ENCODE measurements around the gene ROBO1. TPM values are rescaled to one million over a fixed set of nuclear protein-coding genes. Genes with fewer than 3 reads are reported as not detected.

Gene ROBO1
- total RNA-seq, 1 donor from 2014 or later, result 182 TPM

GRCh38 chr3:78820542-78820941, 947.3 kb downstream of the ROBO1 start:
- Mint-ChIP-seq H3K4me1 (ENCODE audit: unreplicated experiment) (peaks cover 23% of the 10 kb centered on the region), H3K9me3 (no peaks in the 10 kb centered on the region), H3K27me3 (no peaks in the 10 kb centered on the region), H3K36me3 (peaks cover 7% of the 10 kb centered on the region), H3K4me3 (no peak overlapping the region), H3K27ac (no peak overlapping the region)
- DNase-seq (ENCODE audit: extremely low spot score, unreplicated experiment), result no peak
- TF ChIP-seq CTCF (conservative IDR thresholded peaks at IDR 0.05), result no peak

GRCh38 chr3:78818161-78818985, 949.4 kb downstream of the ROBO1 start:
- H3K9me3 Mint-ChIP-seq, result no peaks in the 10 kb centered on the region
- DNase-seq (ENCODE audit: extremely low spot score, unreplicated experiment), result no peak
- peaks cover 9% of the 10 kb centered on the region for H3K4me1 Mint-ChIP-seq (ENCODE audit: unreplicated experiment)
- no peaks in the 10 kb centered on the region for H3K27me3 Mint-ChIP-seq
- no peak overlapping the region for H3K27ac Mint-ChIP-seq
- H3K4me3 Mint-ChIP-seq, result no peak overlapping the region
- TF ChIP-seq CTCF (conservative IDR thresholded peaks at IDR 0.05), result no peak
- H3K36me3 Mint-ChIP-seq, result peaks cover 12% of the 10 kb centered on the region

GRCh38 chr3:78814893-78815562, 952.8 kb downstream of the ROBO1 start:
- no peak for TF ChIP-seq CTCF (conservative IDR thresholded peaks at IDR 0.05)
- Mint-ChIP-seq H3K9me3 (no peaks in the 10 kb centered on the region), H3K4me3 (no peak overlapping the region), H3K36me3 (peaks cover 16% of the 10 kb centered on the region), H3K27ac (no peak overlapping the region), H3K27me3 (no peaks in the 10 kb centered on the region), H3K4me1 (ENCODE audit: unreplicated experiment) (peaks cover 13% of the 10 kb centered on the region)
- no peak for DNase-seq (ENCODE audit: extremely low spot score, unreplicated experiment)

GRCh38 chr3:78812166-78812565, 955.6 kb downstream of the ROBO1 start:
- no peak for DNase-seq (ENCODE audit: extremely low spot score, unreplicated experiment)
- H3K27ac Mint-ChIP-seq, result no peak overlapping the region
- TF ChIP-seq CTCF (conservative IDR thresholded peaks at IDR 0.05), result no peak
- H3K4me1 Mint-ChIP-seq (ENCODE audit: unreplicated experiment), result peaks cover 13% of the 10 kb centered on the region
- H3K27me3 Mint-ChIP-seq, result no peaks in the 10 kb centered on the region
- peaks cover 23% of the 10 kb centered on the region for H3K36me3 Mint-ChIP-seq
- H3K4me3 Mint-ChIP-seq, result no peak overlapping the region
- no peaks in the 10 kb centered on the region for H3K9me3 Mint-ChIP-seq

GRCh38 chr3:78809966-78810365, 957.8 kb downstream of the ROBO1 start:
- no peak for DNase-seq (ENCODE audit: extremely low spot score, unreplicated experiment)
- Mint-ChIP-seq H3K4me1 (ENCODE audit: unreplicated experiment) (peaks cover 10% of the 10 kb centered on the region), H3K27me3 (no peaks in the 10 kb centered on the region), H3K4me3 (no peak overlapping the region), H3K27ac (no peak overlapping the region), H3K9me3 (no peaks in the 10 kb centered on the region), H3K36me3 (peaks cover 17% of the 10 kb centered on the region)
- TF ChIP-seq CTCF (conservative IDR thresholded peaks at IDR 0.05), result no peak
